ENCODE data around the gene CYBRD1.

Gene CYBRD1

GRCh38 chr2:171522052-171522787 lies at the start of gene CYBRD1:
TSS of gene CYBRD1 (plus strand) at chr2:171522474. CDS start at chr2:171522546, 72 bp downstream.
- peak; percentile 75 for ATAC-seq
- TF ChIP-seq CSRNP3 (CRISPR knock-in tag; IDR thresholded peaks at IDR 0.05) (no peak), PATZ1 (CRISPR knock-in tag; IDR thresholded peaks at IDR 0.05; ENCODE audit: borderline replicate concordance) (peak; percentile 95; the same call in 1 of the 2 replicates)

- no peak for ATAC-seq
- TF ChIP-seq ARNTL (CRISPR knock-in tag; IDR thresholded peaks at IDR 0.05; ENCODE audit: borderline replicate concordance, low read depth) = no peak
- TF ChIP-seq TCF4 (CRISPR knock-in tag; IDR thresholded peaks at IDR 0.05; ENCODE audit: borderline replicate concordance) = no peak
- TF ChIP-seq ZFP30 (CRISPR knock-in tag; IDR thresholded peaks at IDR 0.05) = no peak
- TF ChIP-seq ZNF70 (CRISPR knock-in tag; IDR thresholded peaks at IDR 0.05) = no peak
- no peak for TF ChIP-seq ESRRG (CRISPR knock-in tag; IDR thresholded peaks at IDR 0.05)
- no peak for TF ChIP-seq ZC3H10 (CRISPR knock-in tag; IDR thresholded peaks at IDR 0.05)
- no peak for TF ChIP-seq TSHZ2 (CRISPR knock-in tag; IDR thresholded peaks at IDR 0.05)
- TF ChIP-seq POU6F1 (CRISPR knock-in tag; IDR thresholded peaks at IDR 0.05; ENCODE audit: borderline replicate concordance, low read depth) = no peak
- no peak for TF ChIP-seq OSR1 (CRISPR knock-in tag; IDR thresholded peaks at IDR 0.05)
- no peak for TF ChIP-seq ZFP3 (CRISPR knock-in tag; IDR thresholded peaks at IDR 0.05)
- no peak for TF ChIP-seq CREB5 (CRISPR knock-in tag; IDR thresholded peaks at IDR 0.05; ENCODE audit: low read depth)
- no peak for TF ChIP-seq PPARA (CRISPR knock-in tag; IDR thresholded peaks at IDR 0.05; ENCODE audit: borderline replicate concordance)
- TF ChIP-seq CSRNP3 (CRISPR knock-in tag; IDR thresholded peaks at IDR 0.05) = no peak
- TF ChIP-seq TOX (CRISPR knock-in tag; IDR thresholded peaks at IDR 0.05; ENCODE audit: borderline replicate concordance) = no peak
- no peak for TF ChIP-seq CSDC2 (CRISPR knock-in tag; IDR thresholded peaks at IDR 0.05)
Observed at GRCh38 chr2:171475979-171476378, 46.3 kb upstream of the CYBRD1 start.

GRCh38 chr2:171478345-171478744 lies 43.9 kb upstream of the CYBRD1 start:
- TF ChIP-seq TOX (CRISPR knock-in tag; IDR thresholded peaks at IDR 0.05; ENCODE audit: borderline replicate concordance) = no peak
- no peak for TF ChIP-seq ZC3H10 (CRISPR knock-in tag; IDR thresholded peaks at IDR 0.05)
- TF ChIP-seq ZNF565 (CRISPR knock-in tag; conservative IDR thresholded peaks at IDR 0.05; ENCODE audit: low read depth) = no peak
- peak; percentile 61 for TF ChIP-seq ISL1 (CRISPR knock-in tag; IDR thresholded peaks at IDR 0.05)
- no peak for TF ChIP-seq TSHZ2 (CRISPR knock-in tag; IDR thresholded peaks at IDR 0.05)
- ATAC-seq = no peak

Data from SK-N-SH treated with all-trans-retinoic acid at 6 μM for 48 hours (cell line).